ENCODE measurements around the gene DDX31.

DDX31 gene

DNA sequence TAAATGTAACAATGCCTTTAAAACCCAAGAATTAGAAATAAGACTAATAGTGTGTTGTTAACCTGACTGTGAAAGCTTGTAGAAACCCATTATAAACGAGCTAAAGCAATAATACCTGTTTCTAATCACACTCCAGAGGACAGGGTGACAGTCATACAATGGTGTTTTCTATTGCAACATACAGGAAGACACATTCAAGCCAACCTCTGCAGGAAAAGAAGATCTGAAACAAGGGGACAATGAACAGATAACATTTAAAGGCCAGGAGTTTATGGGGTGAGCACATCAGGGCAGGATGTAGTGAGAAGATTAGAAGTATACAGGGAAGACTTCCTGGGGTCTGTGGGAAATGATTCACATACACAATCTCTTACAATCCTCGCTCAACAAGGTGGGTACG is 73.6 kb downstream of the DDX31 start:
- ChIA-PET POLR2A (ENCODE audit: low non-redundant PET) (no interaction called here), CTCF (interaction anchor here (0.5 to 0.7 kb wide), 2 partner anchors 102 to 306 kb away, joined by 3 read pairs; no protein-coding TSS in a partner anchor)
- TF ChIP-seq, protein P1, sequence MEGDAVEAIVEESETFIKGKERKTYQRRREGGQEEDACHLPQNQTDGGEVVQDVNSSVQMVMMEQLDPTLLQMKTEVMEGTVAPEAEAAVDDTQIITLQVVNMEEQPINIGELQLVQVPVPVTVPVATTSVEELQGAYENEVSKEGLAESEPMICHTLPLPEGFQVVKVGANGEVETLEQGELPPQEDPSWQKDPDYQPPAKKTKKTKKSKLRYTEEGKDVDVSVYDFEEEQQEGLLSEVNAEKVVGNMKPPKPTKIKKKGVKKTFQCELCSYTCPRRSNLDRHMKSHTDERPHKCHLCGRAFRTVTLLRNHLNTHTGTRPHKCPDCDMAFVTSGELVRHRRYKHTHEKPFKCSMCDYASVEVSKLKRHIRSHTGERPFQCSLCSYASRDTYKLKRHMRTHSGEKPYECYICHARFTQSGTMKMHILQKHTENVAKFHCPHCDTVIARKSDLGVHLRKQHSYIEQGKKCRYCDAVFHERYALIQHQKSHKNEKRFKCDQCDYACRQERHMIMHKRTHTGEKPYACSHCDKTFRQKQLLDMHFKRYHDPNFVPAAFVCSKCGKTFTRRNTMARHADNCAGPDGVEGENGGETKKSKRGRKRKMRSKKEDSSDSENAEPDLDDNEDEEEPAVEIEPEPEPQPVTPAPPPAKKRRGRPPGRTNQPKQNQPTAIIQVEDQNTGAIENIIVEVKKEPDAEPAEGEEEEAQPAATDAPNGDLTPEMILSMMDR (conservative IDR thresholded peaks at IDR 0.05; ENCODE audit: low read depth) = no peak
- no peak for DNase-seq (ENCODE audit: low spot score)
- H3K27ac ChIP-seq = no peak overlapping the region

DNA sequence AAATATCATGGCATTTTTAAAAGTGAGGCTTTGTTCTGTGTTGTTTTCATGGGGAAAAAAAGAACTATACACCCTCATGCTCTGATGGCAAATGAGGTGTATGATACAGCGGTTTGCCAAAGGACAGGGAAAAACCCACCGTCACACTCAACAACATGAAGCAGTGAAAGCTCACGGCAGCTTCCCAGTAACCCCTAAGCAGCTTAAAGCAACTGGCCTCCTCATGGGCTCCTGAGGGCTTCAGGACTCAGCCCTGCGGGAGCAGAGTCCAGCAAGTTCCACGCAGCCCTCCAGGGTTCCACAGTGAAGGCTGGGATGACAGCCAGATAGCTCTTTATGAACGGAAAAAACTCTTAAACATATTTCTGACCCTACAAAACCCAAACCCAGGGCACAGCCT is 74.5 kb downstream of the DDX31 start:
- TF ChIP-seq, protein P1 (conservative IDR thresholded peaks at IDR 0.05; ENCODE audit: low read depth) = no peak
- ChIA-PET POLR2A (ENCODE audit: low non-redundant PET) (no interaction called here), CTCF (interaction anchor here (0.6 kb wide), 1 partner anchor 341 kb away, joined by 4 read pairs; no protein-coding TSS in a partner anchor)
- no peak for DNase-seq (ENCODE audit: low spot score)
- H3K27ac ChIP-seq = no peak overlapping the region

DNA sequence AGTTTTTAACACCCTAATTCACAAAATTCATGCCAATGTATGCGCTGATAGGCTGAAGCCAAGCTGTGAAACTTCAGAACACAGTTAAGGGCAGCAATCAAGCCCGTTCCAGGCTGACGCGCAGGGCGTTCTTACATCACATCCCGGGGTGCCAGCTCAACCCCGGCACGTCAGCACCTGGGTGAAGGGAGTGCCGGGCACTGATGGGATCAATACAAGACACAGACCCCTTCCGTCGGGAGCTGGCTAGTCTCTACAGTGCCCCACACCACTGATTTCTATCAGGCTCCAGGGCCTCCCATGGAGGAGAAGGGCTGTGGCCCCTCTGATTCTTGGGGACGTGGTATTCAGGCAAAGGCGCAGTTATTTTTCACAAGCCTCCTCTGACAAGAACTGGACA is 75.4 kb downstream of the DDX31 start:
- TF ChIP-seq, protein P1 (conservative IDR thresholded peaks at IDR 0.05; ENCODE audit: low read depth) = no peak
- POLR2A ChIA-PET (ENCODE audit: low non-redundant PET) = no interaction called here
- no peak overlapping the region for H3K27ac ChIP-seq
- DNase-seq (ENCODE audit: low spot score) = no peak
- CTCF ChIA-PET = interaction anchor here (0.6 kb wide), 1 partner anchor 333 kb away, joined by 4 read pairs; no protein-coding TSS in a partner anchor

DNA sequence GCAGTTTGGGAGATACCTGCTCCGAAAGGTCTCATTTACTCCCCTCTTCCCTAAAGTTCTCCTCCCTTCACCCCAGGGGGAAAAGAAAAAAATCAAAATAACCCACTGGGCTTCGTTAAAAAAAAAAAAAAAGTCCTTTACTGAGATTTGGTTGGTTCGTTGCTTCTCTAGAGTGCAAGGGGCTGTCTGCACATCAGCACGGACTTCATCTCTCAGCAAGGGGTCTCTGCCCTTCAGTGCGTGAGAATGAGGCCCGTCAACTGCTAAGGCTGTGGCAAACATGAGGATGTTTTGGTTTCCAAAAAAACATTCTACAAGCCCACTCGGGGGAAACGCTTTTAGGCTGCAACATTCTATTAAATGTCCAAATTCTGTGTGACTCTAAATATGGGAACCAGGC is 77.3 kb downstream of the DDX31 start:
- TF ChIP-seq, protein P1 (conservative IDR thresholded peaks at IDR 0.05; ENCODE audit: low read depth) = no peak
- ChIA-PET CTCF (interaction anchor here (0.6 kb wide), 1 partner anchor 7 kb away, joined by 3 read pairs; no protein-coding TSS in a partner anchor), POLR2A (ENCODE audit: low non-redundant PET) (no interaction called here)
- no peak for DNase-seq (ENCODE audit: low spot score)
- no peak overlapping the region for H3K27ac ChIP-seq

DNA sequence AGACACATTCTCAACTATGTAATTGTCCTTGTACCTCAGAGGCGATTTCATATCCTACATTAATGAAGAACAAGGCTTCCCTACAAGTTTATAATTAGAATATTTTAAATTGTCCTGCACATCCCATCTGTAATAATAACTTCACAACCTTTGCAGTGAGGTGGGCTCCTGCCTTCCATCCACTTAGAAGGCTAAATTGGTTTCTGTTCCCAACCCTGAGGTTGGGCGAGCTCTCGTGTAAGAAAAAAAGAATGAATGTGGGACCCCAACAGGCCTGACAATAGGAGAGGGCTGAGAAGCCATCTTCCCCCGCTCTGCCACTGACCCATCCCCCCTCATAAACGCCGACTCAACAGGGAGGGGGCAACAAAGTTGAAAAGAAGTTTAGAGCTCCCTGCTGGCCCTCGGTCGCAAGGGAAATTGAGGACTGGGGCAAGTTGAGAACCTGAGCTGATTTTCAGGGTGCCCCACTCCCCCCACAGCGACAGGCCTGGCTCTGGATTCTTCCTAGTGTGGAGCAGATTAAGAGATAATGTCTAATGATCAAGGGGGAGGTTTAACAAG is 78.0 kb downstream of the DDX31 start:
- ChIA-PET POLR2A (ENCODE audit: low non-redundant PET) (no interaction called here), CTCF (interaction anchor here (0.6 kb wide), 1 partner anchor 8 kb away, joined by 3 read pairs; no protein-coding TSS in a partner anchor)
- no peak for DNase-seq (ENCODE audit: low spot score)
- TF ChIP-seq, protein P1 (conservative IDR thresholded peaks at IDR 0.05; ENCODE audit: low read depth) = no peak
- no peak overlapping the region for H3K27ac ChIP-seq

DNA sequence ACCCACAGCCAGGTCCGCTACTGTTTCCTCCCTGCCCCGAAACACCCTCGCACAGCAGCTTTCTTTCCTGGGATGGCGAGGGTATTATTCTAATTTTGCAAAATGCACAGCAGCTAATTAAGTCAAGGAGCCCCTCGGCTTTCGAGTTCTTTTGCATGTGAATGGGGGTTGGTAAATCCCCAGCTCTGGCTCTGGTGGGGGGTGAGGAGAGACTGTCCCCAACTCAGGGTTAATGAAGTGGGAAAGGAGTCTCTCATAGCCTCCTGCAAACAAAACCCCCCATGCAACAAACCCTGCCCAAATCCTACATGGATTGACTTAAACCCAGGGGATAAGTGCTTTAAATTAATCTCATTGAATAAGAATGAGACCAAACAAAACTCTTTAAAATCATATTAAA is 78.5 kb downstream of the DDX31 start:
- no peak for DNase-seq (ENCODE audit: low spot score)
- ChIA-PET CTCF (no interaction called here), POLR2A (ENCODE audit: low non-redundant PET) (no interaction called here)
- TF ChIP-seq, protein P1 (conservative IDR thresholded peaks at IDR 0.05; ENCODE audit: low read depth) = no peak
- no peak overlapping the region for H3K27ac ChIP-seq
